ENCODE results near the gene AGAP1. TPM values are rescaled to one million over a fixed set of nuclear protein-coding genes. Genes with fewer than 3 reads are reported as not detected.

AGAP1 gene
- total and polyA plus RNA-seq, 4 donors, result 2.0 to 8.5 (median 5.4) TPM

- no peak for TF ChIP-seq REST (IDR thresholded peaks at IDR 0.05)
- no peak for TF ChIP-seq NR2F2 (IDR thresholded peaks at IDR 0.05)
- no peak for TF ChIP-seq FOXA1 (IDR thresholded peaks at IDR 0.05)
- no peak for TF ChIP-seq FOXA2 (IDR thresholded peaks at IDR 0.05)
These were observed 240.3 kb downstream of the AGAP1 start (continued) for GRCh38 chr2:235734168-235734567.

DNA sequence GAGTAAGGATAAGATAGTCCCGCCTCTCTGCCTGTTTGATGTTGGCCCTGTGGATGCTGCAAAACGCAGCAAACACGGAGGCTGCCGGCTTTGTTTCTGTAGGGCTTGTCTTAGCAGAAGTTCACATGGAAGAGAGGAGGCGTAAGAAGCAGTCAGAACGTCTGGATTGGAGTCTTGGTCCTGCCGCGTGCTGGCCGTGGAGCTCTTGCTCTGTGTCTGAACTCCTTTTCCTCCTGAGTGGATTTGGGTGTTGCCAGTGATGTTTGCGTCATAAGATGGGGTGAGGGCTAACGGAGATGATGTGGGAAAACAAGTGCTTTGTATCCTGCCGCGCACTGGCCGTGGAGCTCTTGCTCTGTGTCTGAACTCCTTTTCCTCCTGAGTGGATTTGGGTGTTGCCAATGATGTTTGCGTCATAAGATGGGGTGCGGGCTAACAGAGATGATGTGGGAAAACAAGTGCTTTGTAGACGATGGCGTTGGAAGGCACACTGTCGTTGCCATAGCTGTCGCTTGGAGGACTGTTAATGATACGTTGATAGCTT lies 240.9 kb downstream of the AGAP1 start:
- Histone ChIP-seq H3K9me3 (ENCODE audit: control insufficient read depth in 4 of 4, low read length in 3 of 4) (no peaks in the 10 kb centered on the region), H3K27me3 (ENCODE audit: control insufficient read depth in 4 of 4, insufficient read depth in 4 of 4, low read length in 3 of 4) (no peaks in the 10 kb centered on the region), H3K36me3 (ENCODE audit: control insufficient read depth in 4 of 4, insufficient read depth in 3 of 4, low read depth in 1 of 4, low read length in 3 of 4) (no peaks in the 10 kb centered on the region), H3K9ac (ENCODE audit: low read depth in 1 of 2, low read length in 2 of 2) (no peak overlapping the region), H3K4me1 (ENCODE audit: control insufficient read depth in 4 of 4, insufficient read depth in 4 of 4, low read length in 3 of 4) (no peaks in the 10 kb centered on the region), H3K4me3 (ENCODE audit: low read depth in 1 of 3, low read length in 3 of 3) (no peak overlapping the region), H3K27ac (ENCODE audit: low read depth in 1 of 2, low read length in 2 of 2) (no peak overlapping the region)
- DNase-seq (ENCODE audit: low spot score), result no peak
- TF ChIP-seq NR2F2 (IDR thresholded peaks at IDR 0.05) (no peak), TAF1 (conservative IDR thresholded peaks at IDR 0.05) (no peak), SP1 (IDR thresholded peaks at IDR 0.05) (no peak), EGR1 (IDR thresholded peaks at IDR 0.05; ENCODE audit: low read depth in 2 of 2) (no peak), FOXA2 (IDR thresholded peaks at IDR 0.05) (no peak), MAX (IDR thresholded peaks at IDR 0.05) (no peak), RXRA (IDR thresholded peaks at IDR 0.05) (no peak), ZBTB33 (IDR thresholded peaks at IDR 0.05) (no peak), FOXA1 (IDR thresholded peaks at IDR 0.05) (no peak), YY1 (IDR thresholded peaks at IDR 0.05) (no peak)
- TF ChIP-seq, protein P1, sequence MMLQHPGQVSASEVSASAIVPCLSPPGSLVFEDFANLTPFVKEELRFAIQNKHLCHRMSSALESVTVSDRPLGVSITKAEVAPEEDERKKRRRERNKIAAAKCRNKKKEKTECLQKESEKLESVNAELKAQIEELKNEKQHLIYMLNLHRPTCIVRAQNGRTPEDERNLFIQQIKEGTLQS (IDR thresholded peaks at IDR 0.05), result no peak
- 95% methylated on average over 21 of the region's 21 CpGs for WGBS

- H3K9me3 ChIP-seq (ENCODE audit: control insufficient read depth in 4 of 4, low read length in 3 of 4), result no peaks in the 10 kb centered on the region
- 95% methylated on average over 10 of the region's 10 CpGs for WGBS
- no peaks in the 10 kb centered on the region for H3K27me3 ChIP-seq (ENCODE audit: control insufficient read depth in 4 of 4, insufficient read depth in 4 of 4, low read length in 3 of 4)
- H3K27ac ChIP-seq (ENCODE audit: low read depth in 1 of 2, low read length in 2 of 2), result no peak overlapping the region
- H3K4me3 ChIP-seq (ENCODE audit: low read depth in 1 of 3, low read length in 3 of 3), result no peak overlapping the region
- no peak overlapping the region for H3K9ac ChIP-seq (ENCODE audit: low read depth in 1 of 2, low read length in 2 of 2)
- no peaks in the 10 kb centered on the region for H3K4me1 ChIP-seq (ENCODE audit: control insufficient read depth in 4 of 4, insufficient read depth in 4 of 4, low read length in 3 of 4)
- DNase-seq (ENCODE audit: low spot score), result no peak
- no peaks in the 10 kb centered on the region for H3K36me3 ChIP-seq (ENCODE audit: control insufficient read depth in 4 of 4, insufficient read depth in 3 of 4, low read depth in 1 of 4, low read length in 3 of 4)
- no peak for TF ChIP-seq HNF4A (conservative IDR thresholded peaks at IDR 0.05)
- TF ChIP-seq ZBTB33 (IDR thresholded peaks at IDR 0.05), result no peak
- TF ChIP-seq GABPA (IDR thresholded peaks at IDR 0.05 in 1 of 2, conservative IDR thresholded peaks at IDR 0.05 in 1 of 2), result no peak
- no peak for TF ChIP-seq RAD21 (IDR thresholded peaks at IDR 0.05)
- TF ChIP-seq REST (IDR thresholded peaks at IDR 0.05), result no peak
- TF ChIP-seq JUND (IDR thresholded peaks at IDR 0.05), result no peak
- no peak for TF ChIP-seq SP1 (IDR thresholded peaks at IDR 0.05)
- no peak for TF ChIP-seq EGR1 (IDR thresholded peaks at IDR 0.05; ENCODE audit: low read depth in 2 of 2)
- TF ChIP-seq YY1 (IDR thresholded peaks at IDR 0.05), result no peak
These were observed 243.6 kb downstream of the AGAP1 start for GRCh38 chr2:235737396-235737795.

Data from liver (tissue), 9 donors.